ENCODE results near the gene TRIM66. TPM values are rescaled to one million over a fixed set of nuclear protein-coding genes. Genes with fewer than 3 reads are reported as not detected.
A peak's percentile ranks its signal among the peaks of the same experiment; 100 is the strongest.

Gene TRIM66
- total RNA-seq, 2 experiments from 2014 or later = 4.4 to 19.0 TPM

DNA sequence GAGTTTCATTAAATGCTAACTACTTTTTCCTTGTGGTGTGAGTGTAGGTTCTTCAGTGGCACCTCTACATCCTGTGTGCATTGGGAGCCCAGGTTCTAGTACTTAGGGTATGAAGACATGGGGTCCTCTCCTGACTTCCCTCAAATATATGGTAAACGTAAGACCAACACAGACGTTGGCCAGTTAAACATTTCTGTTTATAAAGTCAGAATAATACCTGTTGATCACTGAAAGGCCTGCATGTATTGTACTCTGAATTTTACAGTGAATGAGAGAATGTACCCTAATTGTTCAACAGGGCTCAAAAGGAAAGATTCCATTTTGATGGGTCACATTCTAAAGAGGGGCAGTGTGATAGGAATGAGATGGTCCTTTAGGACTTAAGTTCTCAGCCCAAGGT is 3.4 kb upstream of the TRIM66 start:
- CTCF ChIA-PET (ENCODE audit: unreplicated experiment) = no interaction called here
- TF ChIP-seq, protein P1, sequence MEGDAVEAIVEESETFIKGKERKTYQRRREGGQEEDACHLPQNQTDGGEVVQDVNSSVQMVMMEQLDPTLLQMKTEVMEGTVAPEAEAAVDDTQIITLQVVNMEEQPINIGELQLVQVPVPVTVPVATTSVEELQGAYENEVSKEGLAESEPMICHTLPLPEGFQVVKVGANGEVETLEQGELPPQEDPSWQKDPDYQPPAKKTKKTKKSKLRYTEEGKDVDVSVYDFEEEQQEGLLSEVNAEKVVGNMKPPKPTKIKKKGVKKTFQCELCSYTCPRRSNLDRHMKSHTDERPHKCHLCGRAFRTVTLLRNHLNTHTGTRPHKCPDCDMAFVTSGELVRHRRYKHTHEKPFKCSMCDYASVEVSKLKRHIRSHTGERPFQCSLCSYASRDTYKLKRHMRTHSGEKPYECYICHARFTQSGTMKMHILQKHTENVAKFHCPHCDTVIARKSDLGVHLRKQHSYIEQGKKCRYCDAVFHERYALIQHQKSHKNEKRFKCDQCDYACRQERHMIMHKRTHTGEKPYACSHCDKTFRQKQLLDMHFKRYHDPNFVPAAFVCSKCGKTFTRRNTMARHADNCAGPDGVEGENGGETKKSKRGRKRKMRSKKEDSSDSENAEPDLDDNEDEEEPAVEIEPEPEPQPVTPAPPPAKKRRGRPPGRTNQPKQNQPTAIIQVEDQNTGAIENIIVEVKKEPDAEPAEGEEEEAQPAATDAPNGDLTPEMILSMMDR (conservative IDR thresholded peaks at IDR 0.05; ENCODE audit: low read length) = no peak
- no peak for TF ChIP-seq EZH2phosphoT487 (IDR thresholded peaks at IDR 0.05; ENCODE audit: borderline replicate concordance, low read depth, low read length)

DNA sequence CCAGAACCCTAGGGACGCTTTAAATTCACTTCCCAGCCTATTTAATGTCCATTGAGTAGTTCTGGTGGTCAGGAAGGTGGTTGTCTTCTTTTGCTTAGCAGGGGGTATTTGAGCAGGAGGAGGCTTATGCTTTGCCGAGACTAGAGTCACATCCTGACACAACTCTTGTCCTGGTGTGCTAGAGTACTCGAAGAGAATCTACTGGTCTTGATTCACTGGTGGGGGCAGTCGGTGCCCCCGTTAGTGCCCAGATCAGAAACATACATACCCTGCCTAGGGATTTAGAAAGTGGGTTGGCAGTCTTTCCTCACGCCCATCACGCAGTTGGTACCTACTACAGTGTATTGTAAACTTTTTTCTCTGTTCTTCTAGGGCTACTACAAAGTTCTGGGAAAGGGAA is 2.8 kb upstream of the TRIM66 start:
- no peak overlapping the region for H2AFZ ChIP-seq (ENCODE audit: low read length)
- peaks cover 12% of the 10 kb centered on the region for H4K20me1 ChIP-seq (ENCODE audit: insufficient read depth, low read length)
- no peak for DNase-seq (ENCODE audit: low spot score)
- intact Hi-C loops (cut with micrococcal nuclease; ENCODE audit: unreplicated experiment) = loop anchor here (5.0 to 10.0 kb wide), 2 partner anchors 227 to 1171 kb away; partner anchors contain the start of genes AKIP1 and PPFIBP2
- H3K36me3 ChIP-seq (ENCODE audit: insufficient read depth, low read length) = peaks cover 73% of the 10 kb centered on the region
- H3K4me1 ChIP-seq (ENCODE audit: insufficient read depth, low read length, poor library complexity, severe bottlenecking) = peaks cover 56% of the 10 kb centered on the region
- H3K79me2 ChIP-seq (ENCODE audit: insufficient read depth, low read depth, low read length) = peaks cover 62% of the 10 kb centered on the region
- H3K9me2 ChIP-seq (ENCODE audit: insufficient read depth, low read length) = no peaks in the 10 kb centered on the region
- H3K4me3 ChIP-seq (ENCODE audit: low read depth, low read length, poor library complexity, severe bottlenecking) = peak overlapping the region; percentile 88
- POLR2A ChIA-PET = no interaction called here
- H3K27ac ChIP-seq (ENCODE audit: low read depth, low read length, poor library complexity, severe bottlenecking) = peak overlapping the region; percentile 93
- no peak for TF ChIP-seq EZH2phosphoT487 (IDR thresholded peaks at IDR 0.05; ENCODE audit: borderline replicate concordance, low read depth, low read length)
- TF ChIP-seq, protein P1 (conservative IDR thresholded peaks at IDR 0.05; ENCODE audit: low read length) = no peak
- no TSS peak for BruUV-seq (replicated peaks)
- CTCF ChIA-PET (ENCODE audit: unreplicated experiment) = no interaction called here
- peak overlapping the region; percentile 83 for H3K4me2 ChIP-seq (ENCODE audit: low read length)
- H3K9me3 ChIP-seq (ENCODE audit: low read length) = no peaks in the 10 kb centered on the region

More for the DNA sequence above, 3.4 kb upstream of the TRIM66 start:
- BruUV-seq (replicated peaks) = no TSS peak
- Histone ChIP-seq H3K4me1 (ENCODE audit: insufficient read depth, low read length, poor library complexity, severe bottlenecking) (peaks cover 59% of the 10 kb centered on the region), H3K9me3 (ENCODE audit: low read length) (no peaks in the 10 kb centered on the region), H2AFZ (ENCODE audit: low read length) (no peak overlapping the region), H3K27ac (ENCODE audit: low read depth, low read length, poor library complexity, severe bottlenecking) (peak overlapping the region; percentile 93), H3K9me2 (ENCODE audit: insufficient read depth, low read length) (no peaks in the 10 kb centered on the region), H4K20me1 (ENCODE audit: insufficient read depth, low read length) (peaks cover 12% of the 10 kb centered on the region), H3K79me2 (ENCODE audit: insufficient read depth, low read depth, low read length) (peaks cover 67% of the 10 kb centered on the region), H3K4me3 (ENCODE audit: low read depth, low read length, poor library complexity, severe bottlenecking) (peak overlapping the region; percentile 88), H3K4me2 (ENCODE audit: low read length) (peak overlapping the region; percentile 83), H3K36me3 (ENCODE audit: insufficient read depth, low read length) (peaks cover 73% of the 10 kb centered on the region)
- no peak for DNase-seq (ENCODE audit: low spot score)
- POLR2A ChIA-PET = no interaction called here
- intact Hi-C loops (cut with micrococcal nuclease; ENCODE audit: unreplicated experiment) = loop anchor here (5.0 to 10.0 kb wide), 2 partner anchors 226 to 1171 kb away; partner anchors contain the start of genes AKIP1 and PPFIBP2

DNA sequence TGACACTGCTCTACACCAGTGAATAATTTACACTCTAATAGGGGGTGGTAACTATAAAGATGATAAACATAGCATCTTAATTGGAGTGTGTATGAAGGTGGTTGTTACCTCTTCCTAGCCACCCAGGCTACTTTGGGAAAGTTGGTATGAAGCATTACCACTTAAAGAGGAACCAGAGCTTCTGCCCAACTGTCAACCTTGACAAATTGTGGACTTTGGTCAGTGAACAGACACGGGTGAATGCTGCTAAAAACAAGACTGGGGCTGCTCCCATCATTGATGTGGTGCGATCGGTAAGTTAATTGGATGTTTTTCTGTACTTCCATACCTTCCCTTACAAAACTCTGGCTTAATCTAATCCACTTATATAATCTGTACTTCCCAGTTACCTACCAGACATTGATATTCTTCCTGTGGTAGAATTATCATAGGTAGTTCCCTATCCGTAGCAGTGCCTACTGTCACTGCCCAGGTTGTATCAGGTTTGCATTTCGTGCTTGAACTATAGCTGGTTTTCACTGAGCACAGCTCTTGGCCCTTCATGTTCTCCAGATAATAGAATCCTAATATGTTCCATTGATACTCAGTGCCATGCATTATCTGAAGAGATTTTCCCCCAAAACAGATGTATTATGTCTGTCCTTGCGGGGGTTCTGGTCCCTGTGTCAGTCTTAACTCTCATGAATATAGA is 2.3 kb upstream of the TRIM66 start:
- Histone ChIP-seq H2AFZ (ENCODE audit: low read length) (no peak overlapping the region), H3K4me3 (ENCODE audit: low read depth, low read length, poor library complexity, severe bottlenecking) (peak overlapping the region; percentile 88), H3K4me1 (ENCODE audit: insufficient read depth, low read length, poor library complexity, severe bottlenecking) (peaks cover 50% of the 10 kb centered on the region), H3K79me2 (ENCODE audit: insufficient read depth, low read depth, low read length) (peaks cover 56% of the 10 kb centered on the region), H3K36me3 (ENCODE audit: insufficient read depth, low read length) (peaks cover 68% of the 10 kb centered on the region), H4K20me1 (ENCODE audit: insufficient read depth, low read length) (peaks cover 12% of the 10 kb centered on the region), H3K9me2 (ENCODE audit: insufficient read depth, low read length) (no peaks in the 10 kb centered on the region), H3K4me2 (ENCODE audit: low read length) (peak overlapping the region; percentile 83), H3K9me3 (ENCODE audit: low read length) (no peaks in the 10 kb centered on the region), H3K27ac (ENCODE audit: low read depth, low read length, poor library complexity, severe bottlenecking) (peak overlapping the region; percentile 93)
- intact Hi-C loops (cut with micrococcal nuclease; ENCODE audit: unreplicated experiment) = loop anchor here (5.0 to 10.0 kb wide), 2 partner anchors 228 to 1170 kb away; partner anchors contain the start of genes AKIP1 and PPFIBP2
- ChIA-PET CTCF (ENCODE audit: unreplicated experiment) (no interaction called here), POLR2A (no interaction called here)
- TF ChIP-seq, protein P1 (conservative IDR thresholded peaks at IDR 0.05; ENCODE audit: low read length) = no peak
- TF ChIP-seq EZH2phosphoT487 (IDR thresholded peaks at IDR 0.05; ENCODE audit: borderline replicate concordance, low read depth, low read length) = no peak
- no TSS peak for BruUV-seq (replicated peaks)
- DNase-seq (ENCODE audit: low spot score) = no peak
